OCI-LY7 (cell line): ENCODE data around the gene SYDE2. TPM values are rescaled to one million over a fixed set of nuclear protein-coding genes. Genes with fewer than 3 reads are reported as not detected.
"Not testable (repeated sequence)": the region's sequence is repeated elsewhere in the genome, so short reads cannot be mapped to it uniquely, and the experiment has no call there.

Source experiments
- BruUV-seq: library from RNA; stranded (reverse); fragments of 400-500 nt; replicated peaks from 2 replicates; lab custom pipeline; 2021; lab: Mats Ljungman, UMichigan
- CTCF ChIA-PET: fragments of 300-600 bp; sonication (Branson Sonifier 250); formaldehyde crosslinking; loops from one replicate; lab custom pipeline; 2022; ENCODE audit warnings: antibody characterized with exemption; ENCODE audit not compliant: unreplicated experiment; lab: Charles Lee
- POLR2A ChIA-PET: fragments of 300-600 bp; sonication (Branson Sonifier 250); formaldehyde crosslinking; loops from one replicate; lab custom pipeline; 2022; ENCODE audit warnings: antibody characterized with exemption; lab: Charles Lee
- DNase-seq: peaks from one replicate; pipeline ENCODE4 v3.0.0-alpha.2; 2015; ENCODE audit warnings: low spot score
- H2AFZ ChIP-seq: fragments of 200-600 bp; sonication (generic), shearing (Covaris generic); 2 replicates; pipeline ENCODE4 v1.6.1; 2014; ENCODE audit warnings: mild to moderate bottlenecking, antibody characterized with exemption, low read length, moderate library complexity
- H3K27ac ChIP-seq: fragments of 200-600 bp; sonication (generic); 2 replicates; pipeline ENCODE4 v1.5.1; 2014; ENCODE audit warnings: mixed run types, low read depth, mild to moderate bottlenecking, moderate library complexity, low read length, inconsistent platforms; ENCODE audit not compliant: poor library complexity, severe bottlenecking
- H3K36me3 ChIP-seq: fragments of 200-600 bp; sonication (generic); 2 replicates; pipeline ENCODE4 v1.6.1; 2014; ENCODE audit warnings: mild to moderate bottlenecking, antibody characterized with exemption, low read length, moderate library complexity, mixed read lengths; ENCODE audit not compliant: insufficient read depth
- H3K4me1 ChIP-seq: fragments of 200-600 bp; sonication (generic); 2 replicates; pipeline ENCODE4 v1.5.1; 2014; ENCODE audit warnings: mild to moderate bottlenecking, low read length; ENCODE audit not compliant: insufficient read depth, poor library complexity, severe bottlenecking
- H3K4me2 ChIP-seq: fragments of 200-600 bp; sonication (generic); 2 replicates; pipeline ENCODE4 v1.6.1; 2014; ENCODE audit warnings: mild to moderate bottlenecking, low read length
- H3K4me3 ChIP-seq: fragments of 200-600 bp; sonication (generic); 2 replicates; pipeline ENCODE4 v1.5.1; 2014; ENCODE audit warnings: mild to moderate bottlenecking, low read depth, low read length; ENCODE audit not compliant: poor library complexity, severe bottlenecking
- H3K79me2 ChIP-seq: fragments of 200-600 bp; sonication (generic); 2 replicates; pipeline ENCODE4 v1.6.1; 2016; ENCODE audit warnings: low read depth, mild to moderate bottlenecking, low read length, moderate library complexity, mixed read lengths; ENCODE audit not compliant: insufficient read depth
- H3K9me2 ChIP-seq: fragments of 200-600 bp; sonication (generic); 2 replicates; pipeline ENCODE4 v1.6.1; 2016; ENCODE audit warnings: mild to moderate bottlenecking, low read length, mixed read lengths; ENCODE audit not compliant: insufficient read depth
- H3K9me3 ChIP-seq: fragments of 200-600 bp; sonication (generic); 2 replicates; pipeline ENCODE4 v1.6.1; 2014; ENCODE audit warnings: mild to moderate bottlenecking, mixed run types, low read length, mixed read lengths
- H4K20me1 ChIP-seq: fragments of 200-600 bp; sonication (generic); 2 replicates; pipeline ENCODE4 v1.6.1; 2014; ENCODE audit warnings: mild to moderate bottlenecking, antibody characterized with exemption, low read length, moderate library complexity, mixed read lengths; ENCODE audit not compliant: insufficient read depth
- CTCF ChIP-seq: fragments of 200-600 bp; sonication (generic); conservative IDR thresholded peaks from 2 replicates; pipeline ENCODE4 v1.5.1; 2014; ENCODE audit warnings: mild to moderate bottlenecking, antibody characterized with exemption, low read length, moderate library complexity, mixed read lengths
- EZH2phosphoT487 ChIP-seq: fragments of 200-600 bp; sonication (generic); IDR thresholded peaks from 2 replicates; pipeline ENCODE4 v1.6.1; 2018; ENCODE audit warnings: low read depth, borderline replicate concordance, mild to moderate bottlenecking, mixed run types, antibody characterized with exemption, low read length, moderate library complexity, mixed read lengths
- intact Hi-C: fragments of 100-400 bp; cut with micrococcal nuclease; formaldehyde crosslinking; loops from one replicate; pipeline ENCODE4 v1.10.0; 2022; ENCODE audit not compliant: unreplicated experiment
- total RNA-seq, 2 experiments: library from RNA; depleted of rRNA in 1 of 2; stranded (reverse); fragments of >200 nt in 1 of 2; shearing (Covaris generic) in 1 of 2; gene quantifications; 2 replicates each; pipeline ENCODE4 v1.2.3, GENCODE V29; 2014 to 2022

Gene SYDE2
- total RNA-seq, 2 experiments from 2014 or later, result not detected

- Histone ChIP-seq H2AFZ (no peak overlapping the region), H3K9me2 (no peaks in the 10 kb centered on the region), H3K79me2 (no peaks in the 10 kb centered on the region), H4K20me1 (no peaks in the 10 kb centered on the region), H3K27ac (no peak overlapping the region), H3K4me1 (no peaks in the 10 kb centered on the region), H3K4me2 (no peak overlapping the region), H3K9me3 (no peaks in the 10 kb centered on the region), H3K4me3 (no peak overlapping the region), H3K36me3 (no peaks in the 10 kb centered on the region)
- ChIA-PET POLR2A (no interaction called here), CTCF (no interaction called here)
- no TSS peak for BruUV-seq
- TF ChIP-seq EZH2phosphoT487 (no peak), CTCF (no peak)
- intact Hi-C loops, result no loop called here
- no peak for DNase-seq
These were observed 56.5 kb downstream of the SYDE2 start for GRCh38 chr1:85144351-85144750.

- no peaks in the 10 kb centered on the region for H3K9me3 ChIP-seq
- no TSS peak for BruUV-seq
- POLR2A ChIA-PET, result interaction anchor here (0.7 kb wide), 1 partner anchor 12 kb away, joined by 3 read pairs; no protein-coding TSS in a partner anchor
- H3K36me3 ChIP-seq, result no peaks in the 10 kb centered on the region
- no peaks in the 10 kb centered on the region for H4K20me1 ChIP-seq
- H3K4me2 ChIP-seq, result no peak overlapping the region
- TF ChIP-seq EZH2phosphoT487 (no peak), CTCF (no peak)
- no peak overlapping the region for H3K27ac ChIP-seq
- CTCF ChIA-PET, result no interaction called here
- no peaks in the 10 kb centered on the region for H3K4me1 ChIP-seq
- no peak for DNase-seq
- H3K79me2 ChIP-seq, result no peaks in the 10 kb centered on the region
- H3K4me3 ChIP-seq, result no peak overlapping the region
- no peaks in the 10 kb centered on the region for H3K9me2 ChIP-seq
- intact Hi-C loops, result no loop called here
- no peak overlapping the region for H2AFZ ChIP-seq
These were observed 58.1 kb downstream of the SYDE2 start for GRCh38 chr1:85142753-85143152.

- H3K4me2 ChIP-seq, H3K27ac ChIP-seq, H3K36me3 ChIP-seq, H4K20me1 ChIP-seq, BruUV-seq, CTCF ChIA-PET, H3K9me2 ChIP-seq, intact Hi-C loops, H3K4me3 ChIP-seq, H3K4me1 ChIP-seq, H3K79me2 ChIP-seq, H2AFZ ChIP-seq, DNase-seq, H3K9me3 ChIP-seq: not testable (repeated sequence)
- POLR2A ChIA-PET, result interaction anchor here (0.6 kb wide), 2 partner anchors 1342 to 1597 kb away, joined by 4 read pairs; no protein-coding TSS in a partner anchor
These were observed 62.4 kb downstream of the SYDE2 start for GRCh38 chr1:85138439-85138838.
